ENCODE results near the gene UBE2J2.

DNA sequence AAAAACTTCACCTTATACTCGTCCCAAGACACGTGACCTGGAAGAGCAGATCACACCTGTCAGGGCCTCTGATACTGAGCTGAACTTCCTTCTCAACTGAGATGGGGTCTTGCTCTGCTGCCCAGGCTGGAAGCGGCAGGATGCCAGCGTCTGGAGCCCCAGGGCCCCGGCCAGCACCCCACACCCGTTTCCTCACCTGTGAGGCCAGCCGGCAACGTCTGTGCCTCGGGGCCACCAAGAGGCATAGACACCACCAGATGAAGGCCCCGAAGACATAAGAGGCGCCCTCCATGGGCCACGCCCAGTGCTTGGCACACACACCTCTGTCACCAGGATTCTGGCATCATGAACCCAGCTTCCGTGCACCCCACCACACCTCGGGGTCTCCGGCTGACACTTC lies 50.3 kb downstream of the UBE2J2 start:
- TF ChIP-seq SUZ12 (IDR thresholded peaks at IDR 0.05; ENCODE audit: low read length) (no peak), JUND (IDR thresholded peaks at IDR 0.05; ENCODE audit: low read length) (no peak), CREB1 (IDR thresholded peaks at IDR 0.05) (no peak), PHF8 (conservative IDR thresholded peaks at IDR 0.05; ENCODE audit: low read depth, low read length) (no peak), CHD1 (IDR thresholded peaks at IDR 0.05; ENCODE audit: low read depth, low read length) (no peak), RXRA (IDR thresholded peaks at IDR 0.05; ENCODE audit: insufficient read depth, low read depth, low read length) (no peak)
- TF ChIP-seq, protein P1, sequence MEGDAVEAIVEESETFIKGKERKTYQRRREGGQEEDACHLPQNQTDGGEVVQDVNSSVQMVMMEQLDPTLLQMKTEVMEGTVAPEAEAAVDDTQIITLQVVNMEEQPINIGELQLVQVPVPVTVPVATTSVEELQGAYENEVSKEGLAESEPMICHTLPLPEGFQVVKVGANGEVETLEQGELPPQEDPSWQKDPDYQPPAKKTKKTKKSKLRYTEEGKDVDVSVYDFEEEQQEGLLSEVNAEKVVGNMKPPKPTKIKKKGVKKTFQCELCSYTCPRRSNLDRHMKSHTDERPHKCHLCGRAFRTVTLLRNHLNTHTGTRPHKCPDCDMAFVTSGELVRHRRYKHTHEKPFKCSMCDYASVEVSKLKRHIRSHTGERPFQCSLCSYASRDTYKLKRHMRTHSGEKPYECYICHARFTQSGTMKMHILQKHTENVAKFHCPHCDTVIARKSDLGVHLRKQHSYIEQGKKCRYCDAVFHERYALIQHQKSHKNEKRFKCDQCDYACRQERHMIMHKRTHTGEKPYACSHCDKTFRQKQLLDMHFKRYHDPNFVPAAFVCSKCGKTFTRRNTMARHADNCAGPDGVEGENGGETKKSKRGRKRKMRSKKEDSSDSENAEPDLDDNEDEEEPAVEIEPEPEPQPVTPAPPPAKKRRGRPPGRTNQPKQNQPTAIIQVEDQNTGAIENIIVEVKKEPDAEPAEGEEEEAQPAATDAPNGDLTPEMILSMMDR (IDR thresholded peaks at IDR 0.05; ENCODE audit: control extremely low read depth in 1 of 3, insufficient read depth in 1 of 3, low read depth in 1 of 3, low read length in 3 of 3), result no peak

All from H1 (cell line).